GM12878 (cell line): ENCODE data around the gene HAO2. TPM values are rescaled to one million over a fixed set of nuclear protein-coding genes. Genes with fewer than 3 reads are reported as not detected.
A peak's percentile ranks its signal among the peaks of the same experiment; 100 is the strongest.

Experiments
- ATF7 ChIP-seq: fragments of 450-650 bp; IDR thresholded peaks from 2 replicates; pipeline ENCODE4 v1.6.1; 2016; ENCODE audit warnings: low read depth, mild to moderate bottlenecking
- BRCA1 ChIP-seq: IDR thresholded peaks from 2 replicates; pipeline ENCODE4 v1.6.1; 2011; ENCODE audit warnings: low read depth, low read length, improper control_type of control experiment
- CBX3 ChIP-seq: fragments of 200-600 bp; sonication (generic); IDR thresholded peaks from 2 replicates; pipeline ENCODE4 v1.6.1; 2016; ENCODE audit warnings: low read depth, borderline replicate concordance
- CHD2 ChIP-seq: IDR thresholded peaks from 2 replicates; pipeline ENCODE4 v1.6.1; 2011; ENCODE audit warnings: low read depth, low read length, improper control_type of control experiment, borderline replicate concordance
- EED ChIP-seq: sonication (generic); IDR thresholded peaks from 2 replicates; pipeline ENCODE4 v1.6.1; 2016; ENCODE audit warnings: antibody characterized with exemption, low read depth
- FOXK2 ChIP-seq: fragments of 450-650 bp; IDR thresholded peaks from 2 replicates; pipeline ENCODE4 v1.6.1; 2017; ENCODE audit warnings: mild to moderate bottlenecking, moderate library complexity
- HDAC2 ChIP-seq: fragments of 200-600 bp; sonication (generic); IDR thresholded peaks from 2 replicates; pipeline ENCODE4 v1.6.1; 2017
- LARP7 ChIP-seq: fragments of 450-650 bp; IDR thresholded peaks from 2 replicates; pipeline ENCODE4 v1.6.1; 2017; ENCODE audit warnings: mild to moderate bottlenecking
- MYC ChIP-seq: IDR thresholded peaks from 2 replicates; pipeline ENCODE4 v1.6.1; 2011; ENCODE audit warnings: mild to moderate bottlenecking, low read length, moderate library complexity, inconsistent platforms; ENCODE audit not compliant: insufficient read depth, insufficient replicate concordance, insufficient read length, severe bottlenecking
- PAX5 ChIP-seq: IDR thresholded peaks from 2 replicates; pipeline ENCODE4 v1.6.1; 2011; ENCODE audit warnings: low read depth, low read length, borderline replicate concordance
- RAD21 ChIP-seq: IDR thresholded peaks from 2 replicates; pipeline ENCODE4 v1.6.1; 2011; ENCODE audit warnings: mild to moderate bottlenecking, low read depth, low read length, moderate library complexity; ENCODE audit not compliant: insufficient read depth
- SIN3A ChIP-seq: IDR thresholded peaks from 2 replicates; pipeline ENCODE4 v1.6.1; 2012; ENCODE audit warnings: low read depth, low read length, improper control_type of control experiment
- SIX5 ChIP-seq: IDR thresholded peaks from 2 replicates; pipeline ENCODE4 v1.6.1; 2011; ENCODE audit warnings: mild to moderate bottlenecking, low read depth, low read length, moderate library complexity; ENCODE audit not compliant: severe bottlenecking
- SREBF1 ChIP-seq: IDR thresholded peaks from 2 replicates; pipeline ENCODE4 v1.6.1; 2012; ENCODE audit warnings: mild to moderate bottlenecking, low read length
- STAT3 ChIP-seq: IDR thresholded peaks from 2 replicates; pipeline ENCODE4 v1.6.1; 2011; ENCODE audit warnings: low read depth, low read length, improper control_type of control experiment
- ZNF217 ChIP-seq: fragments of 450-650 bp; IDR thresholded peaks from 2 replicates; pipeline ENCODE4 v1.6.1; 2017; ENCODE audit warnings: antibody characterized with exemption, mild to moderate bottlenecking
- ZNF384 ChIP-seq: IDR thresholded peaks from 2 replicates; pipeline ENCODE4 v1.6.1; 2012; ENCODE audit warnings: low read depth, mild to moderate bottlenecking, low read length, improper control_type of control experiment, borderline replicate concordance
- polyA plus RNA-seq, 11 experiments: library from polyadenylated mRNA; depleted of rRNA in 4 of 11; unstranded in 6 of 11; stranded (reverse) in 5 of 11; fragments of >200 nt; fragmentation: Nextera tagmentation in 4 of 11; fragmentation: Illumina TruSeq in 1 of 11; extraction: Ambion mirVana in 4 of 11; extraction: Trizol in 1 of 11; gene quantifications; 1 replicate in 1 of 11; 2 replicates in 10 of 11; pipeline versions ENCODE4 v1.2.1 to v1.2.3, GENCODE V29; 2011 to 2016; ENCODE audit warnings: inconsistent platforms in 2 of 11, missing spikeins in 2 of 11, low read depth in 1 of 11
- total RNA-seq, 4 experiments: library from RNA; depleted of rRNA in 3 of 4; stranded (reverse); fragments of >200 nt in 3 of 4; fragmentation: Illumina TruSeq in 1 of 4; extraction: Trizol in 1 of 4; gene quantifications; 2 replicates each; pipeline versions ENCODE4 v1.2.1 to v1.2.3, GENCODE V29; 2013 to 2021
- TF ChIP-seq, protein P1 (sequence below): fragments of 450-650 bp; IDR thresholded peaks from 2 replicates; pipeline ENCODE4 v1.6.1; 2017; ENCODE audit warnings: antibody characterized with exemption, mild to moderate bottlenecking, moderate library complexity
- TF ChIP-seq, protein P2 (sequence below): fragments of 450-650 bp; IDR thresholded peaks from 2 replicates; pipeline ENCODE4 v1.6.1; 2018; ENCODE audit warnings: mild to moderate bottlenecking, low read depth, moderate library complexity; ENCODE audit not compliant: partially characterized antibody
- TF ChIP-seq, protein P3 (sequence below): IDR thresholded peaks from 2 replicates; pipeline ENCODE4 v1.6.1; 2012; ENCODE audit warnings: low read length, inconsistent platforms

HAO2 gene
- total and polyA plus RNA-seq, 10 of the 15 experiments (the other 5 are each of a cell fraction or from before 2014, with no cell fraction given), result not detected

DNA sequence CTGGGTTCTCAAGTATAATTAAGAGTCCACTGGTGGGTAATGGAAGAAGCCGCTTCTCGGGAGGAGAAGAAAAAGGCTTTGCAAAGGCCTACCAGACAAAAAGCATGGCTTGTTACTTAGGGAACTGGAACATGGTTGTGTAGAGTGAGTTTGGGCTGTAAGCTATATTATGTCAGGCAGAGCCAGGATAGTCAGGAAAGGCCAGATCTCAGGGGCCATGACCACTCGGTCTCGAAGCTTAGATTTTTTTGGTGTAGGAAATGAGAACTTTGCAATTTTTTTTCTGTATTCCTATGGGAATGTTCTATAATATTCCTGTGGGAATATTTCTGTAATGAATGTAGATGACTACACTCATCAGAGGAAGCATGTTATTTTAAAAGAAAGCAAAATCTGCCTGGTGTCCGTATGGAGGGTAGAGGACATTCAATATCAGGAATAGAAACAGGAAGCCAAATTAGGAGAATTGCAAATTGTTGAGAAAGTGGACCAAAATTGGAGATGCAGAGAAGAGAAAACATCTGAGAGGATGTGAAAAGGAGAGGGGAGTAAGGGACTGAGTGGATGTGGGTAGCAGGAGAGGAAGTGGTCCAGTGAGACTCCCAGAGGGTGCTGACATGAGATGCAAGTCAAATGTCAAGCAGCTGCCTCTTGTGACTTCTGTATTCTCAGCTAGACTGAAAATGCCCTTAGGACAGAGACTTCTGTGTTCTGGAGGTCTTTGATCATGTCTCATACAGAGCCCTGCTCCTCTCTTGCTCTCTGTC, 45.2 kb upstream of the HAO2 start (continued):
- no peak for TF ChIP-seq SIX5
- TF ChIP-seq, protein P1, sequence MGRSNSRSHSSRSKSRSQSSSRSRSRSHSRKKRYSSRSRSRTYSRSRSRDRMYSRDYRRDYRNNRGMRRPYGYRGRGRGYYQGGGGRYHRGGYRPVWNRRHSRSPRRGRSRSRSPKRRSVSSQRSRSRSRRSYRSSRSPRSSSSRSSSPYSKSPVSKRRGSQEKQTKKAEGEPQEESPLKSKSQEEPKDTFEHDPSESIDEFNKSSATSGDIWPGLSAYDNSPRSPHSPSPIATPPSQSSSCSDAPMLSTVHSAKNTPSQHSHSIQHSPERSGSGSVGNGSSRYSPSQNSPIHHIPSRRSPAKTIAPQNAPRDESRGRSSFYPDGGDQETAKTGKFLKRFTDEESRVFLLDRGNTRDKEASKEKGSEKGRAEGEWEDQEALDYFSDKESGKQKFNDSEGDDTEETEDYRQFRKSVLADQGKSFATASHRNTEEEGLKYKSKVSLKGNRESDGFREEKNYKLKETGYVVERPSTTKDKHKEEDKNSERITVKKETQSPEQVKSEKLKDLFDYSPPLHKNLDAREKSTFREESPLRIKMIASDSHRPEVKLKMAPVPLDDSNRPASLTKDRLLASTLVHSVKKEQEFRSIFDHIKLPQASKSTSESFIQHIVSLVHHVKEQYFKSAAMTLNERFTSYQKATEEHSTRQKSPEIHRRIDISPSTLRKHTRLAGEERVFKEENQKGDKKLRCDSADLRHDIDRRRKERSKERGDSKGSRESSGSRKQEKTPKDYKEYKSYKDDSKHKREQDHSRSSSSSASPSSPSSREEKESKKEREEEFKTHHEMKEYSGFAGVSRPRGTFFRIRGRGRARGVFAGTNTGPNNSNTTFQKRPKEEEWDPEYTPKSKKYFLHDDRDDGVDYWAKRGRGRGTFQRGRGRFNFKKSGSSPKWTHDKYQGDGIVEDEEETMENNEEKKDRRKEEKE, result no peak
- peak; percentile 62 for TF ChIP-seq ATF7
- TF ChIP-seq STAT3, result peak; percentile 85
- no peak for TF ChIP-seq SREBF1
- TF ChIP-seq BRCA1, result no peak
- peak; percentile 87 for TF ChIP-seq EED
- TF ChIP-seq, protein P2, sequence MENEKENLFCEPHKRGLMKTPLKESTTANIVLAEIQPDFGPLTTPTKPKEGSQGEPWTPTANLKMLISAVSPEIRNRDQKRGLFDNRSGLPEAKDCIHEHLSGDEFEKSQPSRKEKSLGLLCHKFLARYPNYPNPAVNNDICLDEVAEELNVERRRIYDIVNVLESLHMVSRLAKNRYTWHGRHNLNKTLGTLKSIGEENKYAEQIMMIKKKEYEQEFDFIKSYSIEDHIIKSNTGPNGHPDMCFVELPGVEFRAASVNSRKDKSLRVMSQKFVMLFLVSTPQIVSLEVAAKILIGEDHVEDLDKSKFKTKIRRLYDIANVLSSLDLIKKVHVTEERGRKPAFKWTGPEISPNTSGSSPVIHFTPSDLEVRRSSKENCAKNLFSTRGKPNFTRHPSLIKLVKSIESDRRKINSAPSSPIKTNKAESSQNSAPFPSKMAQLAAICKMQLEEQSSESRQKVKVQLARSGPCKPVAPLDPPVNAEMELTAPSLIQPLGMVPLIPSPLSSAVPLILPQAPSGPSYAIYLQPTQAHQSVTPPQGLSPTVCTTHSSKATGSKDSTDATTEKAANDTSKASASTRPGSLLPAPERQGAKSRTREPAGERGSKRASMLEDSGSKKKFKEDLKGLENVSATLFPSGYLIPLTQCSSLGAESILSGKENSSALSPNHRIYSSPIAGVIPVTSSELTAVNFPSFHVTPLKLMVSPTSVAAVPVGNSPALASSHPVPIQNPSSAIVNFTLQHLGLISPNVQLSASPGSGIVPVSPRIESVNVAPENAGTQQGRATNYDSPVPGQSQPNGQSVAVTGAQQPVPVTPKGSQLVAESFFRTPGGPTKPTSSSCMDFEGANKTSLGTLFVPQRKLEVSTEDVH, result no peak
- peak; percentile 80; the same call in 1 of the 2 replicates for TF ChIP-seq PAX5
- no peak for TF ChIP-seq LARP7
- no peak for TF ChIP-seq MYC
- no peak for TF ChIP-seq CBX3
- TF ChIP-seq HDAC2, result no peak
- no peak for TF ChIP-seq SIN3A
- TF ChIP-seq ZNF384, result no peak
- peak; percentile 36; the same call in 1 of the 2 replicates for TF ChIP-seq RAD21
- TF ChIP-seq, protein P3, sequence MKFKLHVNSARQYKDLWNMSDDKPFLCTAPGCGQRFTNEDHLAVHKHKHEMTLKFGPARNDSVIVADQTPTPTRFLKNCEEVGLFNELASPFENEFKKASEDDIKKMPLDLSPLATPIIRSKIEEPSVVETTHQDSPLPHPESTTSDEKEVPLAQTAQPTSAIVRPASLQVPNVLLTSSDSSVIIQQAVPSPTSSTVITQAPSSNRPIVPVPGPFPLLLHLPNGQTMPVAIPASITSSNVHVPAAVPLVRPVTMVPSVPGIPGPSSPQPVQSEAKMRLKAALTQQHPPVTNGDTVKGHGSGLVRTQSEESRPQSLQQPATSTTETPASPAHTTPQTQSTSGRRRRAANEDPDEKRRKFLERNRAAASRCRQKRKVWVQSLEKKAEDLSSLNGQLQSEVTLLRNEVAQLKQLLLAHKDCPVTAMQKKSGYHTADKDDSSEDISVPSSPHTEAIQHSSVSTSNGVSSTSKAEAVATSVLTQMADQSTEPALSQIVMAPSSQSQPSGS, result no peak; the same call in 1 of the 2 replicates
- TF ChIP-seq ZNF217, result 0 out of 2 replicates have a peak, but pooled peaks have one; percentile 66
- TF ChIP-seq FOXK2, result no peak
- TF ChIP-seq CHD2, result peak; percentile 40; the same call in 1 of the 2 replicates
